KOPT-K1 (cell line): ENCODE measurements around the gene PRKCZ.
A peak's percentile ranks its signal among the peaks of the same experiment; 100 is the strongest.

Source experiments
- H3K27ac ChIP-seq: fragments of 200-600 bp; sonication (generic); 2 replicates; pipeline ENCODE4 v1.5.1; 2016; ENCODE audit warnings: antibody characterized with exemption, mild to moderate bottlenecking, low read depth, low read length; ENCODE audit not compliant: poor library complexity, severe bottlenecking
- H3K36me3 ChIP-seq: fragments of 200-600 bp; sonication (generic); 2 replicates; pipeline ENCODE4 v1.5.1; 2017; ENCODE audit warnings: antibody characterized with exemption, mild to moderate bottlenecking, low read length, moderate library complexity; ENCODE audit not compliant: insufficient read depth
- H3K9me3 ChIP-seq: fragments of 200-600 bp; sonication (generic); 2 replicates; pipeline ENCODE4 v1.5.1; 2017; ENCODE audit warnings: antibody characterized with exemption, low read length, mild to moderate bottlenecking; ENCODE audit not compliant: insufficient read depth, poor library complexity, severe bottlenecking

PRKCZ gene

DNA sequence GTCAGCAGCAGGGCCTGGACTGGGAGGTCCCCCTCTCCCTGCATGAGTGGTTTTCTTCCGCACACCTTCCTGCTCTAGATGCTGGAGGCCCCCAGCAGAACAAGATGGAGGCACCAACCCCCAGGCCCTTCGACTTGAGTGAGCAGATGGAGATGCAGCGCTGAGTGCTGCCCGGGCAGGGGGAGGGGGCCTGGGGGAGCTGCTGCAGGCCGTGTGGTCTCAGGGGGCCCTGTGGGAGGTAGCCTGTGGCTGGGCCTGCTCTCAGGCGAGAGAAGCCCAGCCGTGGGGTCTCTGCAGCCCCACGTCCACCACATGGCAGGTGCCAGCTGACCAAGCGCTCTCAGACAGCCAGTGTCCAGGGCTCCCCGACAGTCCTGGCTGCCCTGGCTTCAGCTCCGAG lies 145.6 kb downstream of the PRKCZ start:
- Histone ChIP-seq H3K36me3 (peaks cover 13% of the 10 kb centered on the region; the same call in 1 of the 2 replicates), H3K9me3 (no peaks in the 10 kb centered on the region), H3K27ac (peak overlapping the region; percentile 84)

DNA sequence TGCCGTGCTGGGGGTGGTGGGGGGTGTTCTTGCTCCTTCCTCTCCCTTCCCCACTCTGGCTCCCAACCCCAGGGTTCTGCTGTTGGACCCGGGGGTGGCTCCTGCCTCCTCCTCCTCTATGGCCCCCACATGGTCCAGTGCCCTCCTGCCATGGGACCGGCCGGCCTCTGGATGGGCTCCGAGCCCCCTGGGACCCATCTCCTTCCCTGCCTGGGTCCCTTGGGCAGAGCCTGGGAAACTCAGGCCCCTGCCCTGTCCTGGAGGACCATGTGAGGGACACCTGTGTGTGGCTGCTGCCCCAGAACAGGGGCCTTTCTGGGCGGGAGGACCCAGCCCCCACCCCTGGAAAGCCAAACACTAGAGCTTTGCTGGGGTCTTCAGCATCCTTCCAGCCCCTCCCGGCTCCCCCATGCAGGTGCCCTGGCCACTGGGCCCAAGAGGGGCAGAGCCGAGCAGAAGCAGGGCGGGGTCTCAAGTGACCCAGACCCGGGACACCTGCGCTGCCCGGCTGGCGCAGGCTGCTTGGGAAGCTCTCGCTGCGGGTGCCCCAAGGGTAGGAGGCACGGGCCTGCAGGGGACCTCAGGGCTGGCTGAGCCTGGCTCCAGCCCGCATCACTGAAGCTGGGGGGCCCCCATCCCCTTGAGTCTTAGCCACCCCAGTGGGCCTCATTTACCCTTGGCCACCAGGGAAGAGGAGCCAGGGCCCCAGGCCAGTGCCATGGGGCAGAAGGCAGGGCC lies 146.9 kb downstream of the PRKCZ start:
- Histone ChIP-seq H3K36me3 (peaks cover 3% of the 10 kb centered on the region; the same call in 1 of the 2 replicates), H3K9me3 (no peaks in the 10 kb centered on the region), H3K27ac (no peak overlapping the region)

DNA sequence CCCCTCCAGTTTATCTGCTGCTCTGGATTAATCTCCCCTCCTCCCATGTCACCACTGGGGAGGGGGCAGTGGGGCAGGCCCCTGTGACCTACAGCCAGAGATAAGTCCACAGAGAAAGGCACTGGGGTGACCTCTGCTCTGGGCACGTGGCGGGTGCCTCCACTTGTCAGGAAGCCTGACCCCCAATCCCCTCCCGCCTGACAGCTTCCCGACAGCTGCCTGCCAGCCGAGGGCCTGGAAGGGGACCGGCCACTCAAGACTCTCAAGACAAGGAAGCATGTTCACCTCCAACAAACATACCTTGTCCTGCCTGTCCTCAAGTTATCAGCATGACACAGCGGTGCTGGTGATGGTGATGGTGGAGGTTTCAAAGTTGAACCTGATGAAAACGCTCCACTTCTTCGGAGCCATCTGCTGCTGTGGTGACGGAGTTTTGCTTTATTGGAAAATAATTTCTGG lies 147.5 kb downstream of the PRKCZ start:
- Histone ChIP-seq H3K9me3 (no peaks in the 10 kb centered on the region), H3K36me3 (no peaks in the 10 kb centered on the region), H3K27ac (no peak overlapping the region)

DNA sequence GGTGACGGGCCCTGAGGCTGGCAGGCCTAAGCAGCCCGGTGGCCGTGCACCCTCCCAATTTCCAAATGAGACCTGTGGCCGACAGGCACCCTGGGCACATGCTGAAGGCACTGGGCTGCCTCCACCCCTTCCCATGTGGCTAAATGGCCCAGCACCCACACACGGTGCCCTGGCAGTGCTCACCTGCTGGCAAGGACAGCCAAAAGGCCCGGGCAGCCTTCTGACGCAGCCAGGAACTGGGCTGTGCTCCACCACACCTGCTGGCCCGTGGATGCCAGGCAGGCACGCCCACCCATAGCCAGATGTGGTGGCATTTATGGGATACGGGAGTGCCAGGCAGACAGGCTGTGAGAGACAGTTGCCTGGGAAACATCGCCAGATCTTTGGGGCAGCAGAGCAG lies 148.4 kb downstream of the PRKCZ start:
- Histone ChIP-seq H3K36me3 (no peaks in the 10 kb centered on the region), H3K9me3 (no peaks in the 10 kb centered on the region), H3K27ac (no peak overlapping the region)

DNA sequence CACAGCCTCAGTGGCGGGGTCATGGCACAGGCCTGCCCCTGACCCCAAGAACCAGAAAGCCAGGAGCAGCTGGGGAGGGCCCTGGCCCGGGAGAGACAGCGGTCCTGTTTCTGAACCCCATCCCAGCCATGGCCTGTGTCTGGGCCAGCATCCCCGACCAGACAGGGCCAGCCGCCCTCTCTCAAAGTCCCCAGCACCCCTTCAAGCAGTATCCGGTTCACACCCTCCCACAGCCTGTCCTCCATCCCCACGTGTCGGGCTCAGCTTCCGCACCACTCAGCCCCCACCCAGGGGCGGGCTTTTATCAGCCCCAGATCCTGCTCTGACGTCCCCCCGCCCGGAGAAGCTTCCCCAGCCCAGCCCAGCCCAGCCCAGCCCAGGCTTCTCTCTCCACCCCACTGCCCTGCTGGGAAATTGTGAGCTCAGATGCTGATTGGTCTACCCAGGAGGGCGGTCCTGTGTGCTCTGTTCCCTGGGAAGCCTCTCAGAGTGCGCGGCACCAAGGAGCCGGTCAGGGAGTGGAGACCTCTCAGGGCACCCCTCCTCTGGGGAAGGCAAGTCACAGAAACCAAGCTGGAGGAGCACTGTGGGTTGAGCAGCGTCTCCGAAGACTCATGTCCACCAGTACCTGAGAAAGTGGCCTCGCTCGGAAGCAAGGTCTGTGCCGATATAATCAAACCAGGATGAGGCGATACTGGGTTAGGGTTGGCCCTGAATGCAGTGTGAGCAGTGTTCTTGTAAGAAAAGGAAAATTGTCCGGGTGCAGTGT lies 149.0 kb downstream of the PRKCZ start:
- Histone ChIP-seq H3K9me3 (no peaks in the 10 kb centered on the region), H3K36me3 (no peaks in the 10 kb centered on the region), H3K27ac (no peak overlapping the region)

DNA sequence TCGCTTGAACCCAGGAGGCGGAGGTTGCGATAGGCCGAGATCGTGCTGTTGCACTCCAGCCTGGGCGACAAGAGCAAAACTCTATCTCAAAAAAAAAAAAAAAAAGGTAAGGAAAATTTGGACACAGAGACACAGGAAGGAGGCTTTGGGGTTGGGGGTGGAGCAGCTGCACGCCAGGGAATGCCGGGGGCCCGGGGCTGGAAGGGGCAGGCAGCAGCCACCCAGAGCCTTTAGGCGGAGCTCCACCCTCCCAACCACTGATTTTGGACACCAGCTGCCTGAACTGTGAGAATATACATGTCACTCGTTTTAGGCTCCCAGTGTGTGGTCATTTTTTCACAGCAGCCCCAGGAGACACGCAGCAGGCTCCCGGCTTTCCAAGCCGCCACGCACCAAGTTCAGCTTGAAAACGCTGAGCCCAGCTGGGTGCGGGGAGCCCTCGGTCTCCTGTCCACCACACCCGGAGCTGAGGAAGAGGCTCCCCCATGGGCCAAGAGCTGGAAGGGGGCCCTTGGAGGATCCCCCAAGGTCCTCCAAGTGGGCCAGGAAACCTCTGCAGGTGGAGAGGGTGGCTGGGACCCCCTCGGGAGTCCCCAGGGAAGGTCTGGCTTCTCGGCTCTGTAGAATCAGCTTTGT lies 150.2 kb downstream of the PRKCZ start:
- Histone ChIP-seq H3K36me3 (no peaks in the 10 kb centered on the region), H3K9me3 (no peaks in the 10 kb centered on the region), H3K27ac (no peak overlapping the region)

DNA sequence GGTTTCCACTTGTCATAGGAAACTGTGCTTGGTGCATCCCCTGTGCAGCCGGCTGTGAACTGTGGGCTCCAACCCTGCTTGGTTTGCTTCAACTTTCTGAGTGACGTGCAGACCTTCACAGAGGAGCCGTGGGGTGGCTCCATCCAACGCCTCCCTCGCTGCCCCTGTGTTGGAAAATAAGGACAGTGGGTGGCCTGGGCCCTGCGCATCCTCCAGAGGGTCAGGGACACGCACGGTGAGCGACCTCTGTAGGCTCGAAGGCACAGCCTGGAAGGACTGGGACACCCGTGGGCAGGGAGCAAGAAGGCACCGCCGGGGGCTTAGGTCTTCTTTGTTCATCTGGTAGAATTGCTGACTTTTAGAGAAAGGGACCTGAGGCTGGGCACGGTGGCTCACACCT lies 150.9 kb downstream of the PRKCZ start:
- H3K9me3 ChIP-seq, result no peaks in the 10 kb centered on the region
- H3K36me3 ChIP-seq, result no peaks in the 10 kb centered on the region
- H3K27ac ChIP-seq, result no peak overlapping the region

DNA sequence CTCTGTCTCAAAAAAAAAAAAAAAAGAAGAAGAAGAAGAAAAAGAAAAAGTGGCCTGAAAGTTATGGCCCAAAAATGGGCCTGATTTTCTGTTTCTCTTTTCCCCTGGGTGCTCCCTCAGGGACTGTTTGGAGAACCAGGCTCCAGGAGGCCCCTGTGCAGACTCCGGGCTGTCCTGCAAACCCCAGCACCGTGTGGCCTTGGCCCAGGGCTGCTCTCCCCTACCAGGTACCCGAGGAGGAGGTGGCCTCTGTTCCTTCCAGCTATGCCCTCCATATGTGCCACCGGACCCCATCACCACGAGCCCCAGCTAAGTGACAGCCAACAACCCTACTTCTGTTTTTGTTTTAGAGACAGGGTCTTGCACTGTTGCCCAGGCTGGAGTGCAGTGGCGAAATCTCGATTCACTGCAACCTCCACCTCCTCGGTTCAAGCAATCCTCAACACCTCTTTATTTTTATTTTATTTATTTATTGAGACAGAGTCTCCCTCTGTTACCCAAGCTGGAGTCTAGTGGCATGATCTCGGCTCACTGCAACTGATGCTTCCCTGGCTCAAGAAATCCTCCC lies 151.9 kb downstream of the PRKCZ start:
- H3K9me3 ChIP-seq, result no peaks in the 10 kb centered on the region
- no peaks in the 10 kb centered on the region for H3K36me3 ChIP-seq
- H3K27ac ChIP-seq, result no peak overlapping the region

DNA sequence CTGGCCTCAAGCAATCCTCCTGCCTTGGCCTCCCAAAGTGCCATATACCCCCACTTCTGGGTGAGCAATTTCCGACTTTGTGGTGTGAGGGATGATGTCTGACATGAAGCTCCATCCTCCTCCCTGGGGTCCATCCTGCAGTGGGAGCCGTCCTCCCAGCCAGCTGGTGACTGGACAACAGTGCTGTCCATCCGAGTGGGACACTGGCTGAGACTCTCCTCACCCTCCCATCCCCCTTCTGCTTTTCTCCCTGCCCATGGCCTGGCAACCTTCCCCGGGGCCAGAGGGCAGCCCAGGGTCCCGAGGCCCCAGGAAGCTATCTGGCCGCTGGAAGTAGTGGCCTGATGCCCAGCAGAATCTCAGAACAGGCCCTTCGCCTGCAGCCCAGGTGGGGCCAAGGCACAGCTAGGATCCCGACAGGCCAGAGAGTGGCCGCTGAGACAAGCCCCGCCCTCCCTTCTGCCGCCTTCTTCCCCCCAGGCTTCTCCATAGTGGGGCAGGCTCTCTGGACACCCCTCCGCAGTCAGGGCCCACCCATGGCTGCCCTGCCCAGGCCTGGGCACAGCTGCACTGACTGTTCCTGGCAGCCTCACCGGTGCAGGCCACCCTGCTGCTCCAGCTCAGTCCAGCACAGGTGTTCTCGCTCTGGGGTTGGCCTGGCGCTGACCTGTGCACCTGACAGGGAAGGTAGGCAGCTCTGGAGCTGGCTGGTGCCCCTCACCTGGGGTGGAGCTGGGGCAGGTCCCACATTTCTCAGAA lies 152.8 kb downstream of the PRKCZ start:
- H3K9me3 ChIP-seq, result no peaks in the 10 kb centered on the region
- no peaks in the 10 kb centered on the region for H3K36me3 ChIP-seq
- no peak overlapping the region for H3K27ac ChIP-seq

DNA sequence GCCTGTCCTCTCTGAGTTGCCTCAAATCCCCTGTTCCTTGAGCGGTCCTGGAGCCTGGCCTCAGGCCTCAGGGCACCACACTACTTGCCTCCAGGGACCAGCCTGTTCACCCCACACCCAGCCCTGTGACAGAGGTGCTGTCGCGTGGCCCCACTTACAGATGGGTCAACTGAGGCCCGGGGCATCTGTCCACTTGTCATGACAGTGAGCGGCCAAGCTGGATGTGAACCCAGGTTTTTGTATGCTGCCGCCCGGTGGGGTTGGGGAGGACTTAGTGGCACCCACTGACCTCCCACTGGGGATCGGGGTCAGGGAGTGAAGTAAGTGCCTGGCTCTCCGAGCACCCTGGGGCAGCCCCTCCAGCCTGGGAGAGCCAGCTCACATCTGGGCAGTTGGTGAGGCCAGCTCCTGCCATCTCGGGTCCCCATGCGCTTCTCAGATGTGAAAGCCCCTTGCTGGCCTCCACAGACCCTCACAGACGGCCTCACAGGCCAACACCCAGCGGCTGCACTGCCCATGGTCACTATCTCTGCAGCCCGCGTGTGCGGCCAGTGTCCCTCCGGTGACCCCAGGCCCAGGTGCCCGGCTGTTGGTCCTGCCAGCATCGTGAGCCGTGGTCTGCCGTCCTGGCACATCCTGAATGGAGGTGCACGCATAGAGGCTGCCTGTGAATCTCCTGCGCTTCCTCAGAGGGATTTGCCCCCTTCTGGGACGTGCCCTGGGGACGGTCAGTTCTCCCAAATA lies 153.6 kb downstream of the PRKCZ start:
- Histone ChIP-seq H3K9me3 (no peaks in the 10 kb centered on the region), H3K27ac (no peak overlapping the region), H3K36me3 (no peaks in the 10 kb centered on the region)

DNA sequence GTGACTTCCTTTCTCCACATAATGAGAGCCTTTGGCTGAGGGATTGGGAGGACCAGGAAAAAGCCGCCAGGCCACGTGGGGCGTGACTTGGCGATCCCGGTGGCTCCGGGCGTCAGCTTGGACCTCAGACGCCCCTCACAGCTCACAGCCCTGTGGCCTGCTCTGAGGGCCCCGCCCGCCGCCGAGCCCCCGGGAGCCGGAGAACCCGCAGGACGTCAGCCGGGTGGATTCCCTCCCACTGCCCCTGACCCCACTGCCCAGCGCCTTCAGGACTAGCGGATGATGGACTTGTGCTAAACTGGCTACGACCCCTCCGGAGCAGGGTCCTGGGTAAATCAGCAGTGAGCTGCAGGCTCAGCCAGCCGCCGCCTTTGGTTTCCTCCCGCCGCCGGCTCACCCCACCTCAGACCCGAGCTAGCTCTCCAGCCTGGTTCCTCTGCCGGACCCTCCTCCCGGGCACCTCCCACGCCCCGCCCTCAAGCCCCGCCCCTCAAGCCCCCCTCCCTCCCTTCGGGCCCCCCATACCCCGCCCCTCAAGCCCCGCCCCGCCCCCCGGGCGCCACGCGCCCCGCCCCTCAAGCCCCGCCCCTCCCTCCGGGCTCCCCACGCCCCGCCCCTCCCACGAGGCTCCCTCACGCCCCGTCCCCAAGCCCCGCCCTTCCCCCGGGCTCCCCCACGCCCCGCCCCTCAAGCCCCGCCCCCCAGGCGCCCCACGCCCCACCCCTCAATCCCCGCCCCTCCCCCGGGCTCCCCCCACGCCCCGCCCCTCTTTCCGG lies 154.4 kb downstream of the PRKCZ start:
- no peak overlapping the region for H3K27ac ChIP-seq
- H3K9me3 ChIP-seq, result no peaks in the 10 kb centered on the region
- no peaks in the 10 kb centered on the region for H3K36me3 ChIP-seq

DNA sequence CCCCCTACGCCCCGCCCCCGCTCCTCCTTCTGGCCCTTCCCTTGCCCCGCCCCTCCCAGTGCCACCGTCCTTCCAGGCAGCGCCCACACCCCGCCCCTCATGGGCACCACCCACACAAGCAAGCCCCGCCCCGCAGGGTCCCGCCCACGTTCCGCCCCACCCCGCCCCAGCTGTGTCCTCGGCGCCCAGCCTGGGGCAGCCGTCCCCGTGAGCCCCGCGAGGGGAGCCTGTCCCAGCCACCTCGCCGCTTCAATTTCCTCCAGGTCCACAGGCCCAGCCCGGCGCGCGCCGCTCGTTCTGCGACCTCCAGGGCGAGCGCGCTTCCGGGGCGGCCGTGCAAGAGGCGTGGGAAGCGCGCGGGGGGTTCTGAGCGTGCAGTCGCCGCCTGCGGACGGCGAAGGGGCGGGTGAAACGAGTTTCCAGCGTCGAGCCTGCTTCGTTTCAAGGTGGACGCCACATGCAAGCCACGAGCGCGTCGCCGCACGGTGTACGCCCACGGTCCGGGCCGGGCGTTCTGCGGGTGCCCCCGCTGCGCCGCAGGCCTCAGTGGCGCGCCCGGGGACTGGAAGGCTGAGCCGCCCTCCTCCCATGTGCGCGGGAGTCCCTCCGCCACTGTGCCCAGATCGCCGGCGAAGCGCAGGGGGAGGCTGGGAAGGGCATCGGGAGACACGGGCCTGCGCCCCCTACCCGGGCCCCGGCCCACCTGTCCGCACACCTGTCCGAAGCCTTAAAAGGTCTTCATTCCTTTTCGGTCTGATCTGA lies 155.2 kb downstream of the PRKCZ start:
- H3K36me3 ChIP-seq, result no peaks in the 10 kb centered on the region
- no peak overlapping the region for H3K27ac ChIP-seq
- H3K9me3 ChIP-seq, result no peaks in the 10 kb centered on the region
